ENCODE results near the gene MAPK13. TPM values are rescaled to one million over a fixed set of nuclear protein-coding genes. Genes with fewer than 3 reads are reported as not detected.

MAPK13 gene
- total RNA-seq, 6 experiments from 2014 or later: 5.7 to 12.4 (median 6.5) TPM

DNA sequence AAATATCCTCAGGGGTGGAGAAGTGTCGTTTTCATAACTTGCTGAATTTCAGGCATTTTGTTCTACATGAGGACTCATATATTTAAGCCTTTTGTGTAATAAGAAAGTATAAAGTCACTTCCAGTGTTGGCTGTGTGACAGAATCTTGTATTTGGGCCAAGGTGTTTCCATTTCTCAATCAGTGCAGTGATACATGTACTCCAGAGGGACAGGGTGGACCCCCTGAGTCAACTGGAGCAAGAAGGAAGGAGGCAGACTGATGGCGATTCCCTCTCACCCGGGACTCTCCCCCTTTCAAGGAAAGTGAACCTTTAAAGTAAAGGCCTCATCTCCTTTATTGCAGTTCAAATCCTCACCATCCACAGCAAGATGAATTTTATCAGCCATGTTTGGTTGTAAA lies 20.3 kb upstream of the MAPK13 start:
- Mint-ChIP-seq H3K4me1 (ENCODE audit: low read depth) (peaks cover 14% of the 10 kb centered on the region), H3K27ac (no peak overlapping the region), H3K4me3 (no peak overlapping the region), H3K9me3 (no peaks in the 10 kb centered on the region), H3K27me3 (ENCODE audit: insufficient read depth) (peaks cover 3% of the 10 kb centered on the region; the same call in 1 of the 2 replicates), H3K36me3 (ENCODE audit: low read depth) (peaks cover 49% of the 10 kb centered on the region)
- no peak for DNase-seq
- TF ChIP-seq, protein P1, sequence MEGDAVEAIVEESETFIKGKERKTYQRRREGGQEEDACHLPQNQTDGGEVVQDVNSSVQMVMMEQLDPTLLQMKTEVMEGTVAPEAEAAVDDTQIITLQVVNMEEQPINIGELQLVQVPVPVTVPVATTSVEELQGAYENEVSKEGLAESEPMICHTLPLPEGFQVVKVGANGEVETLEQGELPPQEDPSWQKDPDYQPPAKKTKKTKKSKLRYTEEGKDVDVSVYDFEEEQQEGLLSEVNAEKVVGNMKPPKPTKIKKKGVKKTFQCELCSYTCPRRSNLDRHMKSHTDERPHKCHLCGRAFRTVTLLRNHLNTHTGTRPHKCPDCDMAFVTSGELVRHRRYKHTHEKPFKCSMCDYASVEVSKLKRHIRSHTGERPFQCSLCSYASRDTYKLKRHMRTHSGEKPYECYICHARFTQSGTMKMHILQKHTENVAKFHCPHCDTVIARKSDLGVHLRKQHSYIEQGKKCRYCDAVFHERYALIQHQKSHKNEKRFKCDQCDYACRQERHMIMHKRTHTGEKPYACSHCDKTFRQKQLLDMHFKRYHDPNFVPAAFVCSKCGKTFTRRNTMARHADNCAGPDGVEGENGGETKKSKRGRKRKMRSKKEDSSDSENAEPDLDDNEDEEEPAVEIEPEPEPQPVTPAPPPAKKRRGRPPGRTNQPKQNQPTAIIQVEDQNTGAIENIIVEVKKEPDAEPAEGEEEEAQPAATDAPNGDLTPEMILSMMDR (IDR thresholded peaks at IDR 0.05): no peak

DNA sequence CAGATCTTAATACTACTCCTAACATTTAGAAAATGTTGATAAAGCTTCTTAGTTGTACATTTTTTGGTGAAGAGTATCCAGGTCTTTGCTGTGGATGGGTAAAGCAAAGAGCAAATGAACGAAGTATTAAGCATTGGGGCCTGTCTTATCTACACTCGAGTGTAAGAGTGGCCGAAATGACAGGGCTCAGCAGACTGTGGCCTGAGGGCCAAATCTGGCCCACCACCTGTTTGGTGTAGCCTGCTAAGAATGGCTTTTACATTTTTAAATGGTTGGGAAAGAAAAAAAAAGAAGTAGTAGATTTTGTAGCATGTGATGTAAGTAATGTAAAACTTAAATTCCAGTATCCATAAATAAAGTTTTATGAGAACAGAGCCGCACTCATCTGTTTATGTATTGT lies 19.4 kb upstream of the MAPK13 start:
- H3K36me3 Mint-ChIP-seq (ENCODE audit: low read depth): peaks cover 49% of the 10 kb centered on the region

DNA sequence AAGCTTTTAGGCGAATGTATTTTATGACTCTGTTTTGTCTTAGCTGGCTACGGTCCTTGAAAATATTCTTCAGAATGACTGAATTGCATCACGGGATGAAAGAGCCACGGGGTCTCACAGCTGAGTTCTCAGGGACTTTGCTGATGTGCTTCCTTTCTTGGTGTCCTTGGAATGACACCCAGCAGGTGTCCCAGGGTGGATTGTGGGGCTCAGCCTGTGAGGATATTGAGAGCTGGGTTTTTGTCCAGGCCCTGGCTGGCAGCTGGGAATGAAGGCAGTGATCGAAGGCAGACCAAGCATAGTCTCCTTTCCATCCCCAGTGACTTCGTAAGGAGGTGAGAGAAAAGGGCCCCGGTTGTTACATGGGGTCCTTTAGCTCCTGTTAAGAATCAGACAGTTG lies 18.8 kb upstream of the MAPK13 start:
- Mint-ChIP-seq H3K4me3 (no peak overlapping the region), H3K27ac (no peak overlapping the region), H3K36me3 (ENCODE audit: low read depth) (peaks cover 49% of the 10 kb centered on the region), H3K27me3 (ENCODE audit: insufficient read depth) (peaks cover 3% of the 10 kb centered on the region; the same call in 1 of the 2 replicates), H3K9me3 (no peaks in the 10 kb centered on the region), H3K4me1 (ENCODE audit: low read depth) (peaks cover 13% of the 10 kb centered on the region; the same call in 1 of the 2 replicates)
- TF ChIP-seq, protein P1 (IDR thresholded peaks at IDR 0.05): no peak
- no peak for DNase-seq

More for the DNA sequence above, 19.4 kb upstream of the MAPK13 start:
- peaks cover 13% of the 10 kb centered on the region; the same call in 1 of the 2 replicates for H3K4me1 Mint-ChIP-seq (ENCODE audit: low read depth)
- H3K9me3 Mint-ChIP-seq: no peaks in the 10 kb centered on the region
- peaks cover 3% of the 10 kb centered on the region; the same call in 1 of the 2 replicates for H3K27me3 Mint-ChIP-seq (ENCODE audit: insufficient read depth)
- DNase-seq: no peak
- H3K4me3 Mint-ChIP-seq: no peak overlapping the region
- H3K27ac Mint-ChIP-seq: no peak overlapping the region
- TF ChIP-seq, protein P1 (IDR thresholded peaks at IDR 0.05): no peak

DNA sequence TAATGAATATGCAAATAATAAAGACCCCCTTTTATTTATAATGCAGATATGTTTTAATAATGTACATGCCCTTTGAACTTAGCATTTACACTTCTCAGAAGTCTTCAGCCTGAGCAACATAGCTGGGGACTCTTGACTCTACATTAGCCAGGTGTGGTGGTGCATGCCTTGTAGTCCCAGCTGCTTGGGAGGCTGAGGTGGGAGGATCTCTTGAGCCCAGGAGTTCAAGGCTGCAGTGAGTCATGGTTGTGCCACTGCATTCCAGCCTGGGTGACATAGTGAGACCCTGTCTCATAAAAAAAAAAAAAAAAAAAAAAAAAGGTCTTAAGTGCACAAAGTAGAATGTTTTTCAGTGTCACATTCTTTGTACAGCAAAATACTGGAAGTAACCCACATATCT lies 17.3 kb upstream of the MAPK13 start:
- TF ChIP-seq, protein P1 (IDR thresholded peaks at IDR 0.05): no peak
- H3K4me3 Mint-ChIP-seq: no peak overlapping the region
- H3K4me1 Mint-ChIP-seq (ENCODE audit: low read depth): peaks cover 13% of the 10 kb centered on the region; the same call in 1 of the 2 replicates
- DNase-seq: no peak
- H3K9me3 Mint-ChIP-seq: no peaks in the 10 kb centered on the region
- peaks cover 3% of the 10 kb centered on the region; the same call in 1 of the 2 replicates for H3K27me3 Mint-ChIP-seq (ENCODE audit: insufficient read depth)
- H3K27ac Mint-ChIP-seq: no peak overlapping the region
- peaks cover 41% of the 10 kb centered on the region for H3K36me3 Mint-ChIP-seq (ENCODE audit: low read depth)

DNA sequence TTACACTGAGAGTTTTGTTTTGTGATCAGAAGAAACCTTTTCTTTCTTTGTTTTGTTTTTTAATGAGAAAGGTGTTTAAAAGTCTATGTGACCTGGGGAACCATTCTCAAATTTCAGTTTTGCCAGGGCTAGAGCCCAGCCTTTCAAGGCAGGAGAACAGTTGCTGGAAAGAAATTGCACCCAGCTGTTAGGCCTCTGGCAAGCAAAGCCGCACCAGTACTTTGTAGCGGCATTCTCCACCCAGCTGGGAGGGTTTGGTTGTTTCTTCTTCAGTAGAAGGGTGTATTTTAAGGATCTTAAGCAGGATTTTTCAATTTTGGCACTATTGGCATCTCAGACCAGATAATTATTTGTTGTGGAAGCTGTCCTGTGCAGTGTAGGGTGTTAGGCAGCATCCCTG lies 16.6 kb upstream of the MAPK13 start:
- no peak overlapping the region for H3K4me3 Mint-ChIP-seq
- DNase-seq: no peak
- H3K4me1 Mint-ChIP-seq (ENCODE audit: low read depth): peaks cover 13% of the 10 kb centered on the region
- no peaks in the 10 kb centered on the region for H3K9me3 Mint-ChIP-seq
- peaks cover 35% of the 10 kb centered on the region for H3K36me3 Mint-ChIP-seq (ENCODE audit: low read depth)
- H3K27me3 Mint-ChIP-seq (ENCODE audit: insufficient read depth): peaks cover 3% of the 10 kb centered on the region; the same call in 1 of the 2 replicates
- H3K27ac Mint-ChIP-seq: no peak overlapping the region
- TF ChIP-seq, protein P1 (IDR thresholded peaks at IDR 0.05): no peak
